ENCODE data around the gene CLASP1.

The CLASP1 gene

GRCh38 chr2:121408641-121409040 lies 240.6 kb downstream of the CLASP1 start:
- no peak overlapping the region for H3K27ac ChIP-seq

GRCh38 chr2:121405233-121405632 lies 244.0 kb downstream of the CLASP1 start:
- no peaks in the 10 kb centered on the region for H3K27me3 ChIP-seq (ENCODE audit: insufficient read depth, low read depth)
- no peak overlapping the region for H3K27ac ChIP-seq
- H3K36me3 ChIP-seq (ENCODE audit: insufficient read depth), result no peaks in the 10 kb centered on the region
- H3K4me3 ChIP-seq (IDR thresholded peaks at IDR 0.05; ENCODE audit: insufficient read depth, low read depth, low read length), result no peak overlapping the region
- H3K4me2 ChIP-seq, result no peak overlapping the region
- H4K20me1 ChIP-seq (ENCODE audit: insufficient read depth), result no peaks in the 10 kb centered on the region
- H2AFZ ChIP-seq (ENCODE audit: low read depth), result no peak overlapping the region
- no peak overlapping the region for H3K9ac ChIP-seq
- no peaks in the 10 kb centered on the region for H3K4me1 ChIP-seq (ENCODE audit: low read depth, poor library complexity, severe bottlenecking)
- TF ChIP-seq CTCF (conservative IDR thresholded peaks at IDR 0.05; ENCODE audit: low read depth, low read length), result no peak
- no peaks in the 10 kb centered on the region for H3K79me2 ChIP-seq (ENCODE audit: insufficient read depth, low read depth)

More at GRCh38 chr2:121408641-121409040, 240.6 kb downstream of the CLASP1 start:
- Histone ChIP-seq H3K4me2 (no peak overlapping the region), H3K4me3 (IDR thresholded peaks at IDR 0.05; ENCODE audit: insufficient read depth, low read depth, low read length) (no peak overlapping the region), H2AFZ (ENCODE audit: low read depth) (no peak overlapping the region), H3K9ac (no peak overlapping the region), H3K4me1 (ENCODE audit: low read depth, poor library complexity, severe bottlenecking) (no peaks in the 10 kb centered on the region), H3K27me3 (ENCODE audit: insufficient read depth, low read depth) (no peaks in the 10 kb centered on the region), H3K36me3 (ENCODE audit: insufficient read depth) (no peaks in the 10 kb centered on the region), H3K79me2 (ENCODE audit: insufficient read depth, low read depth) (no peaks in the 10 kb centered on the region), H4K20me1 (ENCODE audit: insufficient read depth) (no peaks in the 10 kb centered on the region)
- no peak for TF ChIP-seq CTCF (conservative IDR thresholded peaks at IDR 0.05; ENCODE audit: low read depth, low read length)

- no peak for TF ChIP-seq CTCF (conservative IDR thresholded peaks at IDR 0.05; ENCODE audit: low read depth, low read length)
- no peaks in the 10 kb centered on the region for H3K27me3 ChIP-seq (ENCODE audit: insufficient read depth, low read depth)
- no peak overlapping the region for H3K27ac ChIP-seq
- no peaks in the 10 kb centered on the region for H4K20me1 ChIP-seq (ENCODE audit: insufficient read depth)
- H3K9ac ChIP-seq, result no peak overlapping the region
- no peaks in the 10 kb centered on the region for H3K4me1 ChIP-seq (ENCODE audit: low read depth, poor library complexity, severe bottlenecking)
- no peak overlapping the region for H2AFZ ChIP-seq (ENCODE audit: low read depth)
- no peaks in the 10 kb centered on the region for H3K36me3 ChIP-seq (ENCODE audit: insufficient read depth)
- H3K4me2 ChIP-seq, result no peak overlapping the region
- H3K4me3 ChIP-seq (IDR thresholded peaks at IDR 0.05; ENCODE audit: insufficient read depth, low read depth, low read length), result no peak overlapping the region
- no peaks in the 10 kb centered on the region for H3K79me2 ChIP-seq (ENCODE audit: insufficient read depth, low read depth)
These were observed 249.1 kb downstream of the CLASP1 start for GRCh38 chr2:121400201-121400600.

GRCh38 chr2:121398853-121399252 lies 250.4 kb downstream of the CLASP1 start:
- Histone ChIP-seq H3K27ac (no peak overlapping the region), H2AFZ (ENCODE audit: low read depth) (no peak overlapping the region), H3K4me3 (IDR thresholded peaks at IDR 0.05; ENCODE audit: insufficient read depth, low read depth, low read length) (no peak overlapping the region), H3K27me3 (ENCODE audit: insufficient read depth, low read depth) (no peaks in the 10 kb centered on the region), H3K4me2 (no peak overlapping the region), H3K79me2 (ENCODE audit: insufficient read depth, low read depth) (no peaks in the 10 kb centered on the region), H3K9ac (no peak overlapping the region), H3K4me1 (ENCODE audit: low read depth, poor library complexity, severe bottlenecking) (no peaks in the 10 kb centered on the region), H4K20me1 (ENCODE audit: insufficient read depth) (no peaks in the 10 kb centered on the region), H3K36me3 (ENCODE audit: insufficient read depth) (no peaks in the 10 kb centered on the region)
- TF ChIP-seq CTCF (conservative IDR thresholded peaks at IDR 0.05; ENCODE audit: low read depth, low read length), result no peak

Measured in KMS-11 (cell line).